Parietal lobe (tissue), 2 donors: ENCODE results near the gene GNAT1. TPM values are rescaled to one million over a fixed set of nuclear protein-coding genes. Genes with fewer than 3 reads are reported as not detected.

ENCODE experiments used
- small RNA-seq: library from RNA; depleted of rRNA; stranded (forward); fragments of <200 nt; gene quantifications from one replicate; pipeline ENCODE3, GENCODE V24; 2014; ENCODE audit warnings: low replicate concordance
- total RNA-seq: library from RNA; depleted of rRNA; stranded (reverse); fragments of >200 nt; gene quantifications from one replicate; pipeline ENCODE4 v1.2.3, GENCODE V29; 2014

Gene GNAT1
- total RNA-seq, result not detected

GRCh38 chr3:50190936-50191660 is at the start of gene GNAT1:
TSS of gene GNAT1 (plus strand) at chr3:50191610. CDS start at chr3:50191726, 116 bp downstream.

DNA sequence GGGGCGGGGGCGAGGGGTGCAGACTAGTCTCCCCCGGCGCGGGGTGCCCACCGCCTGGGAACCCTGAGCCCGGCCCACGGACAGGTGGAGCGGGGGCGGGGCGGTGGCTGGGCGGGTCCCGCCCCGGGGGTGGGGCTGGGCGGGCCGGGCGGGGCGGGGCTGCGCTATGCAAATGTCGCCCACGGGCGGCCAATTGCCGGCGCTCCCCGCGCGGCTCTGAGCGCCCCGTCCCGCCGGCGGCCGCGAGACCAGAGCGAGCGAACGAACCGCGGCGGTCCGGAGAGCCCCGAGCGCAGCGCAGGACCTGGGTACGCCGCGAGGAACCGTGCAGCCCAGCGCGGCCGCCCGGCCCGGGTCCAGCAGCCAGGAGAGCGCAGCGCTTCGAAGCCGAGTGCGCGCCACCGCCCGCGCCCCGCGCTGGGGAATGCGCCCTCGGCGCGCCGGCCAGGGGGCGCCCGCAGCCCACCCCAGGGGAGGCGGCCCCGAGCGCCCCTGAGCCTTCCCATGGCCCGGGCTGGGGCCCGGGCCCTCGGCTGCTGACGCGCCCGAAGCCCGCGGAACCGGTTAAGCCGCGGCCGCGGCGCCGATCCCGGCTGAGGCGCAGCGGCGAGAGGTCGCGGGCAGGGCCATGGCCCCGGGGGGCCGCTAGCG is 36.4 kb upstream of the GNAT1 start, which contains the start of gene SEMA3F:
SEMA3F (plus strand) TSS at position 485 of the 651 bp plus-strand sequence. CDS start 4,299 bp downstream, outside the sequence.

GRCh38 chr3:50204804-50205412 is 13.5 kb downstream of the GNAT1 start, which contains the start of gene SLC38A3:
TSS of gene SLC38A3 (plus strand) at chr3:50205271. CDS start at chr3:50214200, 8,929 bp downstream.

GRCh38 chr3:50235716-50236483 is 44.5 kb downstream of the GNAT1 start, which contains the start of gene GNAI2:
TSS of gene GNAI2 (plus strand) at chr3:50236204. CDS start at chr3:50236336, 132 bp downstream.

Small RNA genes lying within 50 kb of the gene (small RNA-seq; reads per million reads assigned to genes)
- gene MIR566 (not detected), gene MIR5787 (not detected)

Other genes starting within 250 kb of the GNAT1 start
- 503 TPM for gene RBM5, start 102.7 kb upstream of the GNAT1 start, total RNA-seq
- gene SEMA3F, start 36.3 kb upstream of the GNAT1 start, total RNA-seq, result 11.3 TPM
- gene SLC38A3, start 13.7 kb downstream of the GNAT1 start, total RNA-seq, result 8.1 TPM
- 120 TPM for gene GNAI2, start 44.6 kb downstream of the GNAT1 start, total RNA-seq
- gene SEMA3B, start 77.5 kb downstream of the GNAT1 start, total RNA-seq, result 5.3 TPM
- not detected for gene LSMEM2, start 87.5 kb downstream of the GNAT1 start, total RNA-seq
- gene IFRD2, start 100.8 kb downstream of the GNAT1 start, total RNA-seq, result 28.2 TPM
- 5.6 TPM for gene HYAL3, start 107.8 kb downstream of the GNAT1 start, total RNA-seq
- 10.3 TPM for gene NAA80, start 107.8 kb downstream of the GNAT1 start, total RNA-seq
- 2.8 TPM for gene HYAL1, start 112.0 kb downstream of the GNAT1 start, total RNA-seq
- 41.6 TPM for gene HYAL2, start 131.1 kb downstream of the GNAT1 start, total RNA-seq
- 10.6 TPM for gene TUSC2, start 136.6 kb downstream of the GNAT1 start, total RNA-seq
- 14.1 TPM for gene RASSF1, start 149.2 kb downstream of the GNAT1 start, total RNA-seq
- 3.4 TPM for gene ZMYND10, start 154.1 kb downstream of the GNAT1 start, total RNA-seq
- 33.5 TPM for gene NPRL2, start 159.2 kb downstream of the GNAT1 start, total RNA-seq
- 17.8 TPM for gene CYB561D2, start 159.3 kb downstream of the GNAT1 start, total RNA-seq
- gene TMEM115, start 167.9 kb downstream of the GNAT1 start, total RNA-seq, result 21.3 TPM